ENCODE measurements around the gene SOX3.

The SOX3 gene

DNA sequence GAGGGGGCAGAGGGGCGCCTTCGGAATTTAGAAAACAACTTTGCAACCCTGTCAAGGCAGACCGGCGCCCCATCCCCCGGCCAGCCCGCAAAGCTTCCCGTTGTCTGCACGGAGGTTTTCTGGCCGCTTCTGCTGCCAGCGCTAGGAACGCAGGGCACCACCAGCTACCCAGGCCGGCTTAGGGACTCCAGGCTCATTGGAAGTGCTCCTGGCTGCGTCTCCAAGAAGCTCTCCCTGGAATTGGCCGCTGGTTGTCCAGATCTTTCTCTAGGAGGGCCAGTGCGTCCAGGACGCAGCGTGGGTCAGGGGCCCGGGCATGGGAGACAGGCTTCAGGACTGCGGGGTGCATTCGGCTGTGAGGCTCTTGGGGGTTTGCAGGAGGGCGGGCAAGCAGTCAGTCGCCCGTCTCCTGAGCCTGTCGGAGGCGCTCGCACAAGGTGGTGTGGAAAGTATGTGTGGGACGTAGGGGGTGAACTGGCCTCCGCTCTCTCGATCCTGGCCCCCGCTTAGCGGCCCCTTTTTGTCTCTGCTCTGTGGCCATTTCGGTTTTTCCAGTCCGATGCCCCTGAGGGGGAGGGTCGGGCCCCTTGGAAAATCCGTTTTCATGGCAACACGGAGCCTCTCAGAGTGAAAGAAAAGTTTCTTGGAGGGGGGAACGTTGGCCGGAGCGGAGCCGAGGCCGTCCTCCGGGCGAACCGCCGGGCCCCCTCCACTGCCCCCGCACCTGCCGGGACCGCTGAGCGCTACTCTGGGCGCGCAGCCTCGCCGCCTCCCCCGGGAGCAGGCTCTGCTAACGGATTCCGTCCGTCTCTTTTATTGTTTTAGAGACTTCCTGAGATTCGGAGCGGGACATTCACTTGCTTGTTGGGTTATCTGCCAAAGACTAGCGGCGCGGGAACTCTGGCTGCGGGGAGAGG lies 810 bp upstream of the SOX3 start:
- no peak for DNase-seq (ENCODE audit: extremely low read depth, low read depth)
- TF ChIP-seq, protein P1, sequence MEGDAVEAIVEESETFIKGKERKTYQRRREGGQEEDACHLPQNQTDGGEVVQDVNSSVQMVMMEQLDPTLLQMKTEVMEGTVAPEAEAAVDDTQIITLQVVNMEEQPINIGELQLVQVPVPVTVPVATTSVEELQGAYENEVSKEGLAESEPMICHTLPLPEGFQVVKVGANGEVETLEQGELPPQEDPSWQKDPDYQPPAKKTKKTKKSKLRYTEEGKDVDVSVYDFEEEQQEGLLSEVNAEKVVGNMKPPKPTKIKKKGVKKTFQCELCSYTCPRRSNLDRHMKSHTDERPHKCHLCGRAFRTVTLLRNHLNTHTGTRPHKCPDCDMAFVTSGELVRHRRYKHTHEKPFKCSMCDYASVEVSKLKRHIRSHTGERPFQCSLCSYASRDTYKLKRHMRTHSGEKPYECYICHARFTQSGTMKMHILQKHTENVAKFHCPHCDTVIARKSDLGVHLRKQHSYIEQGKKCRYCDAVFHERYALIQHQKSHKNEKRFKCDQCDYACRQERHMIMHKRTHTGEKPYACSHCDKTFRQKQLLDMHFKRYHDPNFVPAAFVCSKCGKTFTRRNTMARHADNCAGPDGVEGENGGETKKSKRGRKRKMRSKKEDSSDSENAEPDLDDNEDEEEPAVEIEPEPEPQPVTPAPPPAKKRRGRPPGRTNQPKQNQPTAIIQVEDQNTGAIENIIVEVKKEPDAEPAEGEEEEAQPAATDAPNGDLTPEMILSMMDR (IDR thresholded peaks at IDR 0.05; ENCODE audit: low read depth, low read length) = no peak

DNA sequence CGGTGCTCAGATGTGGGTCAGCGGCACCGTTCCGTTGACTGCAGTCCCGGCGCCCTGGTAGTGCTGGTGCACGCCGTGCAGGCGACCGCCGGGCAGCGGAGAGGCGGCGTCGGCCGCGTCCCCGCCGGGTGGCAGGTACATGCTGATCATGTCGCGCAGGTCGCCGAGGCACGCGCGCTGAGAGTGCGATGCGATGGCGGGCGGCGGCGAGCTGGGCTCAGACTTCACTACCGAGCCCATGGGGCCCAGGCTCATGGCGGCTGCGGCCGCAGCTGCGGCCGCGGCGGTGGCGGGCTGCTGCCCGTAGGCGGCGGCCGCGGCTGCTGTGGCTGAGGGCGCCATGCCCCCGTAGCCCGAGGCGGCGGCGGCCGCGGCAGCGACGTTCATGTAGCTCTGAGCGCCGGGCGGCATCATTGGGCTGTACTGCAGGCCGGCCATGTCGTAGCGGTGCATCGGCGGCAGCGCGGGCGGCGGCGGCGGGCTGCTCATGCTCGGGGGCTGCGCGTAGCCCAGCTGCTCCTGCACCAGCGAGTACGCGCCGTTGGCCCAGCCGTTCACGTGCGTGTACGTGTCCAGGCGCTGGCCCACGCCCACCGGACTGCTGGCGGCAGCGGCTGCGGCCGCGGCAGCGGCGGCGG lies 1.0 kb downstream of the SOX3 start:
- TF ChIP-seq, protein P1 (IDR thresholded peaks at IDR 0.05; ENCODE audit: low read depth, low read length) = no peak
- DNase-seq (ENCODE audit: extremely low read depth, low read depth) = no peak

DNA sequence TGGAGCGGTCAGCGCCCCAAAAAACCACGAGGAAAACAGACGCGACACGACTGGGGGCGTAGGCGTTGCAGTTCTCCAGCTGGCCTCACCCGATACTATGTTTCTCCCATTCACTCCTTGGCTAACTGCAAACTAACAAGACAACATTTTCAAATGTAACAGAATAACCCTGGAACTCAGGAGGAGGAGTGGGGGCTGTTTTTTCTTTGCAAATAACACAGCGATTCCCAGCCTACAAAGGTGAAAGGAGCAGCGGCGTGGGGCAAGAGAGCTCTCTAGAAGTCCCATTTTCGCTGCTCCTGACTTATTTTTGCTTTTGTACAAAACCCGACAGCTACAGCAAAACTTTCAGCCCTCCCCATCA lies 1.6 kb downstream of the SOX3 start:
- DNase-seq (ENCODE audit: extremely low read depth, low read depth) = no peak
- TF ChIP-seq, protein P1 (IDR thresholded peaks at IDR 0.05; ENCODE audit: low read depth, low read length) = no peak

DNA sequence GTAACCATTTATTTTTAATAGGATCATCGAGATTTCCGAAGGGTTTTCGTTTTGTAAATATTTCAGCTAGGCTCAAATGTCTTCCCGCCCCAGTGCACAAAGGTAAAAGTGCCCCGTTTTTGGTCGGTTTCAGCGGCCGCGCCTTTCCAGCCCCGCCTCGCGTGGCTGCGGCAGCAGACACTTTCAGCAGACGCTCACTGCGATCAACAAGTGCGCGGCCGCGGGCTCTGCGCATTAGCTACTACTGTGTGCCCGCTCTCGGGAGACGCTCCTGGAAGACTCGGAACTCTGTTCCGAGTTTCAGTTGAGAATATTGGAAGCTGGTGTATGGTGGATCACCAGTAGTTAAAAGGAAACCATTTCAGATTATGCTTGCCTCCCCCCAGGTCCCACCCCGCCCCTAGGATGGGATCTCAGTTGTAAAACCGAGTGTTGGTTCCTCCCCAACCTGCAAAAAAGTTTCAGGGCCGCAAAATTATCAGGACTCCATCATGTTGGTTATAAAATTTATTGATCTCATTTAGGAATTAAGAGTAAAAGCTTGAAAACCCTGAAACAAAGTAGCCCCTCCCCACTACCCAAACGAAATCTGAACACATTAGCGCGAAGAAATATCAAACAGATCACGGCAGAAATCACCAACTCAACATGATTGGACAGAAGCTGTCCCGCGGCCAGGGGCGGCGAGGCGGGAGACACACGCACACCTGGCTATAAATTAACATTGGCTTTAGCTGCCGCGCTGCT lies 2.2 kb downstream of the SOX3 start:
- no peak for DNase-seq (ENCODE audit: extremely low read depth, low read depth)
- TF ChIP-seq, protein P1 (IDR thresholded peaks at IDR 0.05; ENCODE audit: low read depth, low read length) = no peak

DNA sequence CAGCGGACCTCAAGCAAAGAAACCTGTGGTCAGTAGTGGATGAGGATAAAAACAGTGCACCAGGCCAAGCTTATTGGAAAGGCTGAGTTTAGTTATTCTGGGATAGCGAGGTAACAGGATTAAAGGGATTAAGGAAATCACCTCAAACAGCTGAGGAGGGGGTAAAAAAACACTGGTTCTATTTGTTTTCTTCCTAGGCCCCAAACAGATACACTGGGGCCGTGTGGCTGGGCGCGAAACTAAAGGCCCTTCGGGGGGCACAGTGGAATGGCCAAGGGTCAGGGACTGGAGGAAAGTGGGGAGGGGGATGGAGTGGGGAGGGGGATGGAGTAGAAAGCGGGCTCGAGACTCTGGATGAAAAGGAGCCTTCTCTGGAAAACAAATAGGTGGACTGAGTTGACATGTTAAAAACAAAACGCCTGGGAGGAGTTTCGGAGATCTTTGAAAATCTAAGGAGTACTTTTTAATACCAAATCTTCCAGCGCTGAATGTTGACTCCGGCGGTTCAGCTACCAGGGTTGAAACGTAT lies 2.9 kb downstream of the SOX3 start:
- TF ChIP-seq, protein P1 (IDR thresholded peaks at IDR 0.05; ENCODE audit: low read depth, low read length) = no peak
- no peak for DNase-seq (ENCODE audit: extremely low read depth, low read depth)

DNA sequence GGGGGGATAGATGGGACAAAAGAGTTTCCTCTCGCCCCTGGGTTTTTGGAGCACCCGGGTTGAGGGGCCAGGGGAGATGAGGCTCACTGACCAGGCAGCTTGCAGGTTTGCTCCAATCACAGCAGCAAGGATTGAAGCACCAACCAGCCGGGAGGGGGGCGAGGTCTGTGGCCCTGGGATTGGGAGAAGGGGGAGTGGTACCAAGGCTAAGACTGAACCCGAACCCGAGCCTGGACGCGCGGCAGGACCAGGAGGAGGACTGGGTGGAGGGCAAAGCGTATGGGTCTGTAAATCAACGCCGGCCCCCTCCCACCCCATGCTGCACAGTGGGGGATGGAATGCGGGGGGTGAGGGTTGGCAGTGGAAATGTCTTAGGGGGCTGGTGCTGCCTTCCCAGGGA lies 3.5 kb downstream of the SOX3 start:
- TF ChIP-seq, protein P1 (IDR thresholded peaks at IDR 0.05; ENCODE audit: low read depth, low read length) = no peak
- no peak for DNase-seq (ENCODE audit: extremely low read depth, low read depth)
